Osteocyte (in vitro differentiated cells): ENCODE measurements around the gene C1QTNF4. TPM values are rescaled to one million over a fixed set of nuclear protein-coding genes. Genes with fewer than 3 reads are reported as not detected.
"Not testable (repeated sequence)": the region's sequence is repeated elsewhere in the genome, so short reads cannot be mapped to it uniquely, and the experiment has no call there.

Experiments used
- DNase-seq: peaks from one replicate; pipeline ENCODE4 v3.0.0; 2021; ENCODE audit warnings: mixed read lengths; ENCODE audit not compliant: unreplicated experiment; ENCODE audit errors: extremely low spot score
- H3K27ac Mint-ChIP-seq: one replicate; pipeline ENCODE4 v1.8.0; 2021; ENCODE audit warnings: mild to moderate bottlenecking, mixed read lengths; ENCODE audit not compliant: unreplicated experiment
- H3K27me3 Mint-ChIP-seq: one replicate; pipeline ENCODE4 v1.8.0; 2021; ENCODE audit warnings: mixed read lengths; ENCODE audit not compliant: unreplicated experiment
- H3K36me3 Mint-ChIP-seq: one replicate; pipeline ENCODE4 v1.8.0; 2021; ENCODE audit warnings: mixed read lengths; ENCODE audit not compliant: unreplicated experiment
- H3K4me1 Mint-ChIP-seq: one replicate; pipeline ENCODE4 v1.8.0; 2021; ENCODE audit warnings: mixed read lengths; ENCODE audit not compliant: unreplicated experiment
- H3K4me3 Mint-ChIP-seq: one replicate; pipeline ENCODE4 v1.8.0; 2021; ENCODE audit warnings: mild to moderate bottlenecking, moderate library complexity, mixed read lengths; ENCODE audit not compliant: unreplicated experiment
- H3K9me3 Mint-ChIP-seq: one replicate; pipeline ENCODE4 v1.8.0; 2021; ENCODE audit warnings: mixed read lengths; ENCODE audit not compliant: unreplicated experiment
- total RNA-seq: library from RNA; stranded (reverse); gene quantifications from 2 replicates; pipeline ENCODE4 v1.2.1, GENCODE V29; 2021
- TF ChIP-seq, protein P1 (sequence below): fragments of 200-600 bp; sonication (generic); IDR thresholded peaks from 2 replicates; pipeline ENCODE4 v1.5.0; 2021; ENCODE audit warnings: antibody characterized with exemption, mild to moderate bottlenecking, moderate library complexity

The C1QTNF4 gene
- total RNA-seq, 1 donor from 2014 or later = 0.51 TPM

DNA sequence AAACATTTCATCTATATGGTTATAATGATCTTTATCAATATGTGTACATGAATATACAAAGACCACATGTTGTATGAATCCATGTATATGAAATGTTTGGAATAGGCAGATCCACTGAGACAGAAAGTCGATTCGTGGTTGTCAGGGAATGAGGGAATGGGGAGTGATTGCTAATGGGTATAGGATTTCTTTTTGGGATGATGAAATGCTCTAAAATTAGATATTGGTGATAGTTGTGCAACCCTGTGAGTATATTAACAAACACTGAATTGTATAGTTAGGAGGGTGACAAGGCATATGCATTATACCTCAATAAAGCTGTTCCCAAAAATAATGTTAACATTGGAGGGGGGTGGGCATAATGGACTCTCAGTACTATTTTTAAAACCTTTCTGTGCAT is 33.8 kb downstream of the C1QTNF4 start:
- Mint-ChIP-seq H3K27me3 (no peaks in the 10 kb centered on the region), H3K4me3 (no peak overlapping the region), H3K9me3 (no peaks in the 10 kb centered on the region), H3K27ac (peak overlapping the region; percentile 0), H3K36me3 (no peaks in the 10 kb centered on the region), H3K4me1 (peaks cover 6% of the 10 kb centered on the region)
- TF ChIP-seq, protein P1, sequence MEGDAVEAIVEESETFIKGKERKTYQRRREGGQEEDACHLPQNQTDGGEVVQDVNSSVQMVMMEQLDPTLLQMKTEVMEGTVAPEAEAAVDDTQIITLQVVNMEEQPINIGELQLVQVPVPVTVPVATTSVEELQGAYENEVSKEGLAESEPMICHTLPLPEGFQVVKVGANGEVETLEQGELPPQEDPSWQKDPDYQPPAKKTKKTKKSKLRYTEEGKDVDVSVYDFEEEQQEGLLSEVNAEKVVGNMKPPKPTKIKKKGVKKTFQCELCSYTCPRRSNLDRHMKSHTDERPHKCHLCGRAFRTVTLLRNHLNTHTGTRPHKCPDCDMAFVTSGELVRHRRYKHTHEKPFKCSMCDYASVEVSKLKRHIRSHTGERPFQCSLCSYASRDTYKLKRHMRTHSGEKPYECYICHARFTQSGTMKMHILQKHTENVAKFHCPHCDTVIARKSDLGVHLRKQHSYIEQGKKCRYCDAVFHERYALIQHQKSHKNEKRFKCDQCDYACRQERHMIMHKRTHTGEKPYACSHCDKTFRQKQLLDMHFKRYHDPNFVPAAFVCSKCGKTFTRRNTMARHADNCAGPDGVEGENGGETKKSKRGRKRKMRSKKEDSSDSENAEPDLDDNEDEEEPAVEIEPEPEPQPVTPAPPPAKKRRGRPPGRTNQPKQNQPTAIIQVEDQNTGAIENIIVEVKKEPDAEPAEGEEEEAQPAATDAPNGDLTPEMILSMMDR = no peak
- DNase-seq = no peak

DNA sequence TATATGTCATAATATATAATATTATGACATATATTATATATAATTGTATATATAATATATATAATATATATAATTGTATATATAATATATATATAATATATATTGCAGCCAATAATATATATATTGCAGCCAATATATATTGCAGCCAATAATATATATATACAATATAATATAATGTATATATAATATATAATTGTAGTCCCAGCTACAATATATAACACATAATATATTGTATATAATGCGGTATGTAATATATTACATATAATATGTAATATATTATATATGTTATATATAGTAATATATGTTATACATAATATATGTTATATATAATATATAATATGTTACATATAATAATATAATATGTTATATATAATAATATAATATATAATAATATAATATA is 35.5 kb downstream of the C1QTNF4 start:
- no peaks in the 10 kb centered on the region for H3K9me3 Mint-ChIP-seq
- DNase-seq = no peak
- no peak overlapping the region for H3K4me3 Mint-ChIP-seq
- no peaks in the 10 kb centered on the region for H3K36me3 Mint-ChIP-seq
- no peak overlapping the region for H3K27ac Mint-ChIP-seq
- TF ChIP-seq, protein P1 = no peak
- H3K27me3 Mint-ChIP-seq = no peaks in the 10 kb centered on the region
- H3K4me1 Mint-ChIP-seq = no peaks in the 10 kb centered on the region

DNA sequence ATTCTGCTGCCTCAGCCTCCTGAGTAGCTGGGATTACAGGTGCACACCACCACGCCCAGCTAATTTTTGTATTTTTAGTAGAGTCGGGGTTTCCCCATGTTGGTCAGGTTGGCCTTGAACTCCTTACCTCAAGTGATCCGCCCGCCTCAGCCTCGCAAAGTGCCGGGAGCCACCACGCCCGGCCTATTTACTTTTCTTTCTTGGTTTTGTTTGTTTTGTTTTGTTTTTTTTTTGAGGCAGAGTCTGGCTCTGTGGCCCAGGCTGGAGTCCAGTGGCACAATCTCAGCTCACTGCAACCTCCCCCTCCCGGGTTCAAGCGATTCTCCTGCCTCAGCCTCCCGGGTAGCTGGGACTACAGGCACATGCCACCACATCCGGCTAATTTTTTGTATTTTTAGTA is 37.2 kb downstream of the C1QTNF4 start:
- not testable (repeated sequence) for H3K4me1 Mint-ChIP-seq, H3K4me3 Mint-ChIP-seq, H3K36me3 Mint-ChIP-seq, DNase-seq, H3K27ac Mint-ChIP-seq, H3K27me3 Mint-ChIP-seq, H3K9me3 Mint-ChIP-seq

DNA sequence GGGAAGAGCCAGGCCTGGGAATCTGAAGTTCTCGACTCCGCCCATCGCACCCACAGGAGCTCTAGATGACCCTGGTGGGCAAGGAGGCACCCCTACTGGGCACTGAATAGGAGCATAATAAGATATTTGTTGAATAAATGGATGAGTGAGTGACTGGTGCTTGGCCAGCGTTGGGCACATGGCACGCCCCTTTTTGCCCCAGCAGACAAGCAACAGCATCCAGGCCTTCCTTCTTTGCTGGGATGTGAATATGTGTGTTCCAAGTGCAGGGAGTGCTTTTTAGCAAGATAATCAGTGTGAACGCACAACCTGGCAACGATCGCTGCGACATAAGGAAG is 40.8 kb downstream of the C1QTNF4 start:
- peak overlapping the region; percentile 98 for H3K4me3 Mint-ChIP-seq
- no peaks in the 10 kb centered on the region for H3K9me3 Mint-ChIP-seq
- no peaks in the 10 kb centered on the region for H3K27me3 Mint-ChIP-seq
- H3K4me1 Mint-ChIP-seq = peaks cover 24% of the 10 kb centered on the region
- peak overlapping the region; percentile 87 for H3K27ac Mint-ChIP-seq
- TF ChIP-seq, protein P1 = peak; percentile 22
- no peak for DNase-seq
- peaks cover 5% of the 10 kb centered on the region for H3K36me3 Mint-ChIP-seq

DNA sequence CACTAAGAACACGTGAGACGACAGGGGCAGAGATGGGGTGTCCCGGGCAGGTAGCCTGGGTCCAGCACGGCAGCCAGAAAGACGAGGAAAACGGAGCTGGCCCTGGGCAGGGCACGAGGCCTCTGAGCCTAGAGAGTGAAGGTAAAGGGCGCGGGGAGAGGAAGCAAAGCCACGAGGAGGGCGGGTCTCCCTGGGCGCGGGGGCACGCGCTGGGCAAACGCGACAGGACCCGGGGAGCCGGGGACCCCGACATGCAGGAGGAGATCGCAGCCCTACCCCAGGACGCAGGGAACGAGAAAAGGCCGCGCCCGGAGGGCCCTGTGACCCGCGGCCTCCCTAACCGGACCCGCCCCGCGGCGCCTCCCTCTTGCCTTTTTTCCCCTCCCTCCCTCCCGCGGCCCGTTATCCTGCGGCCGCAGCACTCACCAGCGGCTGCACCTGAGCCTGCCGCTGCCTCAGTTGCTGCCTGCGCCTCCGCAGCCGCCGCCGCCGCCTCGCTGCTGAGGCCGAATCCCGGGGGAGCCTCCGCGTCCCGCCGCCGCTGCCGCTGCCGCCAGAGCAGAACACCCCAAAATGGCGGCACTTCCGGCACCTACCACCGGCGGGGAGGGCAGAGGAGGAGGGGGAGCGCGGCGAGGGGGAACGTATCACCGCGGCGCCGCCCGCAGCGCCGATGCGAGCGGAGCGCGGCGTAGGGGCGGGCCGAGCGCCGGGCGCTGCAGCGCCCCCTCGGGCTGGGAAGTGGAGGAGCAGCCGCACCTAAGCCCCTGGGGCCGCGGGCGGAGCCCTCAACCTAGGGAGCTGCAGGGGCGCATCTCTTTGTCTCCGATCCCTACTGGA is 41.4 kb downstream of the C1QTNF4 start, which contains the start of gene CELF1:
Gene CELF1 (minus strand): TSS at position 567 of the 840 bp plus-strand sequence. CDS start 53,609 bp downstream, outside the sequence.
- H3K4me1 Mint-ChIP-seq = peaks cover 24% of the 10 kb centered on the region
- peak; percentile 98 for DNase-seq
- H3K27ac Mint-ChIP-seq = peak within 1 kb of the TSS; percentile 95
- no peaks in the 10 kb centered on the region for H3K9me3 Mint-ChIP-seq
- peaks cover 5% of the 10 kb centered on the region for H3K36me3 Mint-ChIP-seq
- TF ChIP-seq, protein P1 = peak; percentile 97
- H3K27me3 Mint-ChIP-seq = no peaks in the 10 kb centered on the region
- peak within 1 kb of the TSS; percentile 98 for H3K4me3 Mint-ChIP-seq
